Middle frontal gyrus (tissue), 1 donor: ENCODE data around the gene ASGR1.

ENCODE experiments used
- DNase-seq: peaks from one replicate; pipeline ENCODE4 v3.0.0-alpha.2; 2015; ENCODE audit warnings: low spot score; ENCODE audit errors: extremely low spot score

ASGR1 gene

DNA sequence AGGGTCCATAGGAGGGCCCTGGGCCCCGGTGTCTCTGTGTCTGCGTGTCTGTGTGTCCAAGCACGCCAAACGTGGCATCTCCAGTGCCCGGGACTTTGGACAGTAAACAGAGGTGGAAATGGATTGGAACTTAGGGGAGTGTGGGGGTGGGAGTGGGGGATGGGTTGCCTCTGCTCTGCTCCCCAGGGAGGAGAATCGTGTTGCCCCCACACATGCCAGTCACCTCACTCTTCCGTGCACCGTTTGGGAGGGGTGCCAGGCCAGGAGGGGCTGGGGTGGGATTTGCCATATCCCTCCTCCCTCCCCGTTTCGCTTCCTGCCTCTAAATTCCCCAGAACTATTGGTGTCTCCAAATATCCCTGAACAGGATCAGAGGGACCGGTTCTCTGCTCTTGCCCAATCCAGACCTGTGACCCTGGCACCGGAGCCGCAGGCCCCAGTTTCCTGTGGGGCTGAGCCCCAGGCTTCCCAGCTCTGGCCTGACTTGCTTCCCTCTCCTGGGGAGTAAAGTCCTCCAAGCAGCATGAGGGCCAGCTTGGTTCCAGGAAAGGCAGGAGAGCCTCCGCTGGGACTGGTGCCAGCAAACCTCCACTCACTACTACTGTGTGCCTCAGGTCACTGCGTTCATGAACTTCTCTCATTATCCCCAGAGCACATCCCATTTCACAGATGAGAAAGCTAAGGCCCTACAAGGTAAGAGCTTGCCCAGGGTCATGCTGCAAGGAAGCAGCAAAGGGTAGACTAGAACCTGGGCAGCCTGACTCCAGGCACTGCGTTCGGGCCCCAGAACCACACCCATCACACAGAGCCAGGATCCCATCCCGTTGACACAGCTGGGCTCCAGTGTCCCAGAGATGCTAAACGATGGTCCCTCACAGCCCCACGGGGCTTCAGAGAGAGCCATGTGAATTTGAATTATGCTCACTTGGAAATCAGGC lies at the start of gene ASGR1:
Gene ASGR1 (minus strand): TSS at position 54 of the 938 bp plus-strand sequence. CDS start 807 bp downstream, outside the sequence.
- DNase-seq, result no peak

DNA sequence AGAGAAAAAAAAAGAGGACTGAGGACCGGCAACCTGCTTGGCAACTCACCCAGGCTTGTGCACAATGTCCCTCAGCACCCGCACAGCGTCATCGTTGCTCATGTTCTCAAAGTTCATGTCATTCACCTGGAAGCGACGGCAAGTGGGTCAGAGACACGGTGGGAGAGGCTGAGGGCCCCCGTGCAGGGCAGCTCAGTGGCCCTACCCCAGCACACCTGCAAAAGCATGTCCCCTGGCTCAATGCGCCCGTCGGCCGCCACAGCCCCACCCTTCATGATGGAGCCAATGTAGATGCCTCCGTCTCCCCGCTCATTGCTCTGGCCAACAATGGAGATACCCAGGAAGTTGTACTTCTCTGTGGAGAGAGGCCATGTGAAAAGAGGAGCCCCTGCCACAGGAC lies 49.8 kb upstream of the ASGR1 start:
- DNase-seq, result no peak

- no peak for DNase-seq
Observed at GRCh38 chr17:7226721-7227710, 47.8 kb upstream of the ASGR1 start.

DNA sequence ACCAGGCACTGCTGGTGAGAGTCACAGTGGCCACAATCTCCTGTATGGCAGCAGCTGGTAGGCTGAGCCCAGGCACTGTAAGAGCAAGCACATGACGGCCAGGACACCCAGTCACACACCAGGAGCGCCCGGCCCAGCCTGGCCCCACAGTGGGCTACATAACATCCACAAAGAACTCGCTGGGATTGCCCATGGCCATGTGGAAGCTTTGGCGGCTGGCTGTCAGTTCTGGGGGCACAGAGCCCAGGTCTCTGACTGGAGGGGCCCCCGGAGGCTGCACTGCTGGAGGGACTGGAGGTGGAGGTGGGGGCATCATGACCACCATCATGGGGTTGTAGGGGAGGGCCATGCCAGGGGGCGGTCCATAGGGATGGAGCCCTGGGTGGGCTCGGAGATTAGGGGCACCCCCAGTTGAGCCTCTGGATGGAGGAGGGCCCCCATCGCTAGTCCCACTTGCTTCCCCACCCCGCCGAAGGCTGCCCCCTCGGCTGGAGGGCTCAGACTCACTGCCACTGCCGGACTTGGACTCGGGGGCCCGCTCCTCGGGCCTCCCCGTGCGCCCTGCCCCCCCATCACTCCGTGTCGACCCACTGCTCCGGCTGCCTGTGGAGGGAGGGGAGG lies 46.7 kb upstream of the ASGR1 start:
- no peak for DNase-seq

- no peak for DNase-seq
Observed at GRCh38 chr17:7224661-7225111, 45.5 kb upstream of the ASGR1 start.

DNA sequence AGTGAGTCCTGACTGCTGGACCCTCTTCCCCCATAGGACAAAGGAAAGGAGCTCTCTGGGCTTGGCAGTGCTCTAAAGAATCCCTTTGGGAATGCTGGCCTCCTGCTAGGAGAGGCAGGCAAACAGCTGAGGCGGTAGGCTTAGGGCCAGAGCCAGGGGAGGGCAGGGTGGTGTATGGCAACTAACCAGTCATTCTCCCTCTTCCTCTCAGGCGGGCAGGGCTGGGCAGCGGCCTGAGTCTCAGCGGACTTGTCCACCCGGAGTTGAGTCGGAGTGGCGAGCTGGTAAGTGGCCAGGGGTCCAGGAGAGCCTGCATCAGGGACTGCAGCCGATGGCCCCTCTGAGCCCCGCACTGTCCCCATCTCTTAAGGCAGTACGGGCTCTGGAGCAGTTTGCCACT lies 44.9 kb upstream of the ASGR1 start:
- DNase-seq, result no peak

- DNase-seq, result no peak
Observed at GRCh38 chr17:7223375-7223774, 44.2 kb upstream of the ASGR1 start.

DNA sequence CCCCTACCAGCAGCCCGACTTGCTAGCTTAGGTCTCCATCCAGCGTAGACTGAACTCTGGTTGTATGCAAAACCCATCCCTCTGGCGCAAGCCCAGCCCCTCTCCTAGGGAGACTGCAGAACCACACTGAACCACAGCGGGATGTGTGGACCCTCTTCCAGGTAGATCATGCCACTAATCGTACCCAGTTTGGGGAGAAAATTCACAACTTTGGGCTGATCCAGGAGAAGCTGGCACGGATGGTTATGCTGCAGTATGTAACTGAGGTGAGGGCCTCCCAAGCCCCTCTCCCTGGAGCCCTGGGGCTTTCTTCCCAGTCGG lies 43.8 kb upstream of the ASGR1 start:
- no peak for DNase-seq

DNA sequence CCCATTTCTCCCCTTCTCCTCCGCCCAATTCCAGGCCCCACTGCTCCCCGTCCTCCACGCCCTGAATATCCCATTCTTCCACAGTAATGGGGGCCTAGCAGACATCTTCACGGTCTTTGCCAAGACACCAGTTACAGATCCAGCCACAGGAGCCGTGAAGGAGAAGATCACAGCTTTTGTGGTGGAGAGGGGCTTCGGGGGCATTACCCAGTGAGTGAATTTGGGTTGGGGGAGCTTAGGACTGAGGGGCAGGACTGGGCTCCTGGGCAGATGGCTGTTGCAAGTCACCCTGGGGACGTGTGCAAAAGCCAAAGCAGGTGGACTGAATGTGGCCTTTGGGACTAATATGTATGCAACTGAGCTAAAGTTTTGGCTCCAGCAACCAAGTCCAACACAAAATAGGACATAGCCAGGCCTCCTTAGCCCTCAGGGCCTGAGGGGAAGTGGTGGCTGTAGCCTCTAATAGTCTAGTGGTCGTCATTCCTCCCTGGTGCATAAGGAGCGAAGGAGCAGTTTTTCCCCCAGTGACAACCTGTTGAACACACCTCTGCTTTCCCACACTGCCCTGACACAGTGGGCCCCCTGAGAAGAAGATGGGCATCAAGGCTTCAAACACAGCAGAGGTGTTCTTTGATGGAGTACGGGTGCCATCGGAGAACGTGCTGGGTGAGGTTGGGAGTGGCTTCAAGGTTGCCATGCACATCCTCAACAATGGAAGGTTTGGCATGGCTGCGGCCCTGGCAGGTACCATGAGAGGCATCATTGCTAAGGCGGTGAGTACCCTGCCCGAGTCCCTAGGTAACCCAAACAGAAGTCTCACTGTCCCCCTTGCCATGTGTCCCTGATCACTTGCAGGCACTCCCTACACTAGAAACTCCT lies 43.2 kb upstream of the ASGR1 start:
- no peak for DNase-seq

DNA sequence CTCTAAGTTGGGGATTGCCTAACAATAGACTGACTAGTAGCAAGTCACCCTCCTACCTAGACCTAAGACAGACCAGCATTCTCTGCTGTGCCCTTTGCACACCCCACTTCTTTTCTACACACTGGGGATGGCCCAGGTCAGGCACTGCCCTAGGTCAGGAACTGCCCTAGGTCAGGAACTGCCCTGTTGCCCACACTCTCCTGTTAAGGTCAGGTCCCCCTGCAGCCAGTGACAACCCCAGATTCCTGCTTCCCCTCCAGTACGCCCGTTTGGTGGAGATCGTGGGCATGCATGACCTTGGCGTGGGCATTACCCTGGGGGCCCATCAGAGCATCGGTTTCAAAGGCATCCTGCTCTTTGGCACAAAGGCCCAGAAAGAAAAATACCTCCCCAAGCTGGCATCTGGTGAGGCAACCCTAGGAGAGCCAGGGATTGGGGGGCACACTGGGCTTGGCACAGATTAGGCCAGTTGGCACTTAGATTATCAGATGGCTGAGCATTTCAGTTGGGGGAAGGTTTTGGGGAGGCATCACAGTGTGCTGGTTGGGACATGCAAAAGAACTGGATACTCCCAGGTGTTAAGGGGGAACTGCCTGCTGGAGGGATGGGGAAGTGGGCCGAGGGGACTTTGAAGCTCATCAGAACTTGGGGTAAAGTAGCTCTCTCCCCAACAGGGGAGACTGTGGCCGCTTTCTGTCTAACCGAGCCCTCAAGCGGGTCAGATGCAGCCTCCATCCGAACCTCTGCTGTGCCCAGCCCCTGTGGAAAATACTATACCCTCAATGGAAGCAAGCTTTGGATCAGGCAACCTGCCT lies 42.3 kb upstream of the ASGR1 start:
- DNase-seq, result no peak

- DNase-seq, result no peak
Observed at GRCh38 chr17:7220593-7221277, 41.6 kb upstream of the ASGR1 start.

DNA sequence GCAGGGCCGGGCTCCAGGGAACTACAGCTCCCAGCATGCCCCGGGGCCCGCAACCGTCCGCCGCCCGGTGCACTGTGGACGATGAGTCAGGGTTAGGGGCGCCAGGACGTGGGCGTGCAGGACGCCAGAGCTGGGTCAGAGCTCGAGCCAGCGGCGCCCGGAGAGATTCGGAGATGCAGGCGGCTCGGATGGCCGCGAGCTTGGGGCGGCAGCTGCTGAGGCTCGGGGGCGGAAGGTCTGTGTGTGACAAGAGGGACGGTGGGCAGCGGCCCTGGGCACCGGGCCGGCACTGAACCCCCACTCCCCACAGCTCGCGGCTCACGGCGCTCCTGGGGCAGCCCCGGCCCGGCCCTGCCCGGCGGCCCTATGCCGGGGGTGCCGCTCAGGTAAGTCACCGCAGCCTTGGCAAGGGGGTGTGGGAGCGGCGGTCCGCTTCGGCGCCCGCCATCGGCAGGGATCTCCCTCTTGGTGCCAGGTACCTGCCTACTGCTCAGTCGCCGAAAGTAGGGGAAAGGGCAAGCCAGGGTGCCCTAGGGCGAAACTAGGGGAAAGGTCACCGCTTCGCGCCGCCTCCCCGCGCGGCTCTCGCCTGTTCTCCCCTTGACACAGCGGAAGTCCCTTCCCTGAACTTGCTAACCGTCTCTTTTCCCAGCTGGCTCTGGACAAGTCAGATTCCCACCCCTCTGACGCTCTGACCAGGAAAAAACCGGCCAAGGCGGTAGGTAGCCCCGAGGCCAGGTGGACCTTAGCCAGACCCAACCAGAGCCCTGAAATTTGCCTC lies 40.8 kb upstream of the ASGR1 start, which contains the start of the genes ACADVL and DLG4:
Gene ACADVL (plus strand): TSS at position 127 of the 781 bp plus-strand sequence. CDS start 47 bp downstream, at position 174.
Gene DLG4 (minus strand): TSS at position 25 of the 781 bp plus-strand sequence.
- peak; percentile 88 for DNase-seq

DNA sequence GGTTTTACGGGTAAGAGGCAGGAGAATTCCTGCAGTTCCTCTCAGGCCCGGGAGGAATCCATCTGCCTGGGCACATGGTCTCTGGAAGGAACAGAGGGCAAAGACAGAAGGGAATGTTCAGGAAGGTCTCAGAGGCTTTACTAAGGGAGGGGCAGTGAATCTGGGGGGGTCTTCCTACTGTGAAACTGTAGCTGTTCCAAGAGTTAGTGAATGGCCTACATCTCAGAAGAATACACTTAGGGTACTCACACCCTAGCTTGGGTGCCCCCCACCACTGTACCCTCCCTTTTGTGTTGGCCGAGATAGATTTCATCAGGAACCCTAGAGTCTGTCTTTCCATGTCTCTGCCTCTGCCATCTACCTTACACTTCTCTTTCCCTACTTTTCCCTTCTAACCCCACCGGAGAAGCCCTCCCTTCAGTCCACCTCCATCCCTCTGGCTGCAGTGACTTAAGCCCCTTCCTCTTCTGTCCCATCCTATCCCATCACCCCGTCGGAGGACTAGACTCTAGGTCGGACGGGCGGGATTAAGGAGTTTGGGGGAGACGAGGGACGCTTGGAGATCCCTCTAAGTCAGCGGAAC lies 40.1 kb upstream of the ASGR1 start:
- no peak for DNase-seq

DNA sequence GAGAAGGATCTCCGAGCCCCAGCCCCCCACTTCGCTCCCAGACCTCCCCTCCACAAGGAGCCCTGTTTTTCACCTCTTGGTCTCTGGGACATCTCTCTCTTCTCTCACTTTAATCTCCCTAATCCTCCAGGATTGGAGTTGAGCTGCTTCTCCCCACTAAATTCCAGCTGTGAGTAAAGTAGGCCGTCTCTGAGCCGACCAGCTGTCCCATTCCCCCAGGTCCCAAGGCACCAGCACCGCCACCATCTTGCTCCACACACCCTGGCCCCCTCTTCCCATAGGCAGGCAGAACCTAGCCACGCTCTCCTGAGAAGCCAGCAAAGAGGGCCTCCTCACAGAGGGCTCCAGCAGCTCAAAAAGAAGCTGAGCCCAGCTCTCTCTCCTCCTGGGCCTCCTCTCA lies 39.6 kb upstream of the ASGR1 start:
- DNase-seq, result no peak

GRCh38 chr17:7218166-7218565 lies 39.0 kb upstream of the ASGR1 start:
- no peak for DNase-seq

DNA sequence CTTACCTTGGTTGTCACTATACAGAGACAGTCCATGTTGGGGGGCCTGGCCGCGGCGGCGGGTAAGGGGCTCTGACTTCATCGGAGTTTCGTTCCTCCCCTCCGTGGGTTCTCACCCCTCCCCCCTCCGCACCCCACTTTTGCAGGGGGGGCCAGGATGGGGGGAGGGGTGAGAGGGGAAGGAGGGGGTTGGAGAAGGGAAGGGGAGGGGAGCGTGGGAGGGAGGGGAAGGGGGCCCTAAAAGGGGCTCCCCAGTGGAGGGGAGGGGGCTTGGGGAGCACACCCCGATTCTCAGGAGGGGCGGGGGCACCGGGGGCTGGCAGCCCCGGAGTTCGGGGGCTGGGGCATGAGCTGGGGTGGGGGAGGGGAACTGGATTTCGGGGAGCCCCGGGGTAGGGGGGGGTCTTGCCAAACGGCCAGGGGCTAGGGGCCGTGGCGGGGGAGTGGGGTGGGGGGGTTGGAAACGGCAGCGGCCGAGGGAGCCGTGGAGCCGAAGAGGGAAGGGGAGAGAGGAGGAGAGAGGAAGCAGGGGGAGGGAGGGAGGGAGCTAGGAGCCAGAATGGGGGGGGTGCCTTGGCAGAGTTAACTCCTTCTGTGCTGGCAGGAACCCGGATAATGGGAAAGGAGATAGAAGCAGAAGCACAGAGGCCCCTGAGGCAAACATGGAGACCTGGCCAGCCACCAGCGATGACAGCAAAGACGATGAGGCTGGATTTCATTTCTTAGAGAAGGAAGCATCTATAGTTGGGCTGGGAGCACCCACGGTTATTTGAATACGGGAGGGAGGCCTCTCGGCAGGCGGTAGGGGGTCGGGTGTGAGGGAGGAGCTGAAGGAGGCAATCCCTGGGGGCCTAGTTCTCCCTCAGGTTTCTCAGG lies 38.2 kb upstream of the ASGR1 start:
- no peak for DNase-seq
